Aorta (tissue), 5 donors: ENCODE measurements around the gene IL12A. TPM values are rescaled to one million over a fixed set of nuclear protein-coding genes. Genes with fewer than 3 reads are reported as not detected.

Experiments used
- ATAC-seq: fragments of 200-7000 bp; cut with Tn5 transposase; one replicate; pipeline ENCODE4 v1.9.1; 2022; ENCODE audit warnings: moderate library complexity; ENCODE audit not compliant: low FRiP score
- DNase-seq, 2 donors: peaks; one replicate each; pipeline ENCODE4 v3.0.0-alpha.2; 2020
- H3K27ac ChIP-seq, 2 donors: one replicate each; pipeline ENCODE4 v1.5.1; 2013; ENCODE audit warnings: low read length in 2 of 2, mild to moderate bottlenecking in 2 of 2, moderate library complexity in 2 of 2, control low read depth in 1 of 2, inconsistent platforms in 1 of 2, low read depth in 1 of 2
- H3K27me3 ChIP-seq, 2 donors: one replicate each; pipeline ENCODE4 v1.6.1; 2013; ENCODE audit warnings: control low read depth in 1 of 2, low read length in 1 of 2, mild to moderate bottlenecking in 1 of 2, moderate library complexity in 1 of 2; ENCODE audit not compliant: insufficient read depth in 2 of 2, control insufficient read depth in 1 of 2
- H3K36me3 ChIP-seq, 2 donors: one replicate each; pipeline ENCODE4 v1.6.1; 2013; ENCODE audit warnings: control low read depth in 1 of 2, low read length in 1 of 2, mild to moderate bottlenecking in 1 of 2; ENCODE audit not compliant: insufficient read depth in 2 of 2, control insufficient read depth in 1 of 2
- H3K4me1 ChIP-seq, 2 donors: one replicate each; pipeline ENCODE4 v1.6.1; 2013; ENCODE audit warnings: low read length in 2 of 2, control low read depth in 1 of 2, mild to moderate bottlenecking in 1 of 2, moderate library complexity in 1 of 2; ENCODE audit not compliant: insufficient read depth in 2 of 2, control insufficient read depth in 1 of 2
- H3K4me3 ChIP-seq, 2 donors: one replicate each; pipeline ENCODE4 v1.5.1; 2013; ENCODE audit warnings: low read length in 2 of 2, control low read depth in 1 of 2, mild to moderate bottlenecking in 1 of 2
- H3K9me3 ChIP-seq: one replicate; pipeline ENCODE4 v1.6.1; 2013; ENCODE audit warnings: mild to moderate bottlenecking, low read length; ENCODE audit not compliant: control insufficient read depth
- whole genome bisulfite sequencing, 2 donors: extraction: QIAGEN DNeasy Blood & Tissue Kit; methylation state at CpG; one replicate each; pipeline ENCODE4 v1.1.7; 2013; 5-methylcytosine and 5-hydroxymethylcytosine counted together
- intact Hi-C, 2 donors: fragments of 100-400 bp; cut with DNase I; formaldehyde crosslinking; loops; one replicate each; pipeline versions ENCODE4 v1.14.2 to v1.15.0; 2022
- polyA plus RNA-seq, 2 donors: library from polyadenylated mRNA; stranded (reverse); fragments of 200-250 nt; gene quantifications; one replicate each; pipeline ENCODE4 v1.2.3, GENCODE V29; 2013
- total RNA-seq, 2 donors: library from RNA; stranded (reverse); fragmentation: NEBNext Ultra II Directional; extraction: Animal tissue kit (Norgen Biotek cat#: 25700); gene quantifications; one replicate each; pipeline ENCODE4 v1.2.1, GENCODE V29; 2021
- donor health status: healthy with polysubstance abuse.
- donor health status: Bipolar disorder and iron deficiency.
- donor health status: DM: no; HTN: no; CAD: no.
- donor health status: DM: no; HTN: no; CAD: no.
- donor health status: DM: yes; HTN: yes; CAD: no.

Gene IL12A
- total and polyA plus RNA-seq, 4 donors, result 0.15 to 0.57 TPM; not detected in 2

GRCh38 chr3:160001850-160002623 is 13.4 kb downstream of the IL12A start:
- intact Hi-C loops, result loop anchor here in 1 of 2 donors (5.0 to 10.0 kb wide), 3 partner anchors 117 to 740 kb away; no protein-coding TSS in a partner anchor
- ATAC-seq (no peak), DNase-seq (no peak)
- Histone ChIP-seq H3K27me3 (no peaks in the 10 kb centered on the region), H3K36me3 (no peaks in the 10 kb centered on the region), H3K27ac (no peak overlapping the region), H3K4me3 (no peak overlapping the region), H3K9me3 (no peaks in the 10 kb centered on the region), H3K4me1 (peaks cover 0 to 2% of the 10 kb centered on the region in 2 donors)
- WGBS, 2 donors, result 89 to 93% methylated on average over 7 of the region's 7 CpGs

- H3K9me3 ChIP-seq, result no peaks in the 10 kb centered on the region
- H3K4me1 ChIP-seq, result peaks cover 0 to 2% of the 10 kb centered on the region in 2 donors
- H3K27me3 ChIP-seq, result no peaks in the 10 kb centered on the region
- DNase-seq, result peak in 1 of 2 donors; percentile 62
- peak; percentile 62 for ATAC-seq
- no peaks in the 10 kb centered on the region for H3K36me3 ChIP-seq
- no peak overlapping the region for H3K27ac ChIP-seq
- intact Hi-C loops, result loop anchor here in 1 of 2 donors (5.0 to 10.0 kb wide), 3 partner anchors 119 to 741 kb away; no protein-coding TSS in a partner anchor
- H3K4me3 ChIP-seq, result no peak overlapping the region
- 21 to 35% methylated on average over 2 of the region's 2 CpGs for WGBS, 2 donors
Measured at GRCh38 chr3:160003520-160004128, 15.0 kb downstream of the IL12A start.

DNA sequence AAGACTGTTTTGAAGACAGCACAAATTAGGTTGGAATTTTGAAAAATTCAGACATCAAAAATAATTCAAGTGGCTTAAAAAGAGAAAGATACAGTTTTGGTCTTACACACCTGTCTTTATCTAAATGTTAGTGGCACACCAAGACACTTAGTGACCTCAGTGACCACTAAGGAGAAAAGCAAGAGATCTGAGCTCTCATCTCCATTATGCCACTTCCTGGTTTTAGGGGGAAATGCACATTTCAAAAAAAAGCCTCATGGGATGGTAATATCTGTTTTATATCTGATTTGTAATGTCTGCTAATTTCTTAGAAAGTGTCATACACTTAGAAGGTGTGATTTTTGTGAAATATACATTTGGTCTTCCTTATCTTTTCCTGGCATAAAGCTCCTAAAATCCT is 16.4 kb downstream of the IL12A start:
- H3K27me3 ChIP-seq, result no peaks in the 10 kb centered on the region
- intact Hi-C loops, result loop anchor here (5.0 to 10.0 kb wide), 4 partner anchors 120 to 388 kb away; no protein-coding TSS in a partner anchor
- no peak overlapping the region for H3K4me3 ChIP-seq
- DNase-seq (no peak), ATAC-seq (no peak)
- peaks cover 0 to 2% of the 10 kb centered on the region in 2 donors for H3K4me1 ChIP-seq
- no peak overlapping the region for H3K27ac ChIP-seq
- no peaks in the 10 kb centered on the region for H3K36me3 ChIP-seq
- H3K9me3 ChIP-seq, result no peaks in the 10 kb centered on the region

DNA sequence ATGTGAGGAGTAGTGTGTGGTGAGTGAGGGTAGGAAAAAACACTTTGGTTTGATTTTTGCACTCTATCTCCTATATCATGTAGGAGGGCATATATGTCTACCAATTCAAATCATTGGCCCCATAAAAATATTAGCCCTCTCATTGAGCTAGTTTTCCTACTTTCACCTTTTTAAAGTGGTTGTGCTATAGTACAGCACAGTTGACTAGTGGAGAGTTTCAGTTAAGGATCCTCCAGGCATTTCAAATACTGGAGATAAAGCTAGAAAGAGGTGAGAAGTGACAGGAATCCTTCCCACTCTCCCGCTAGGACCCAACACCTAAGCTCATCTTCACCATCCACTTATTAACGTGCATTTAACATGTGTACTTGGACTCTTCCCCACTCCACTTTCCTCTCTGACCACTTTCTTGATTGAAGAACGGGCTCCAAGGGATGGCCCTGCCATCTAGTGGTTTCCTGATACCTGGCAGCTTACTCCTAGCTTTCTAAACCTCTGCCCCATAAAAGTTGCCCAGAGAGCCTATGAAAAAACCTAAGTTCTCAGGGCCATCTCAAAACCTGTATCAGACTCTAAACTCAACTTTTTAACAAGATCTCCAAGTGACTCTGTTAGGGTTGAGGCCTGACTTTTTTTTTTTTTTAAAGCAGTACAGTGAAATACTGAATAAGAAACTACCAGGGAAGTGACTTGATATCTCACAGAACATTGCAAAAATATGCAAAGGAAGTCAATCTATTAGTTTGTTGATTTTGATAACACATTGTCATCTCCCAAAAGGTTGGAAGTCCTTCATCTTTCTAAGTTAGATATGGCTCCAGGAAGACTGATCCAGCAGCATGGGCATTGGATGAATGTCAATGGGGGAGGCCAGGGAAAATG is 17.9 kb downstream of the IL12A start:
- Histone ChIP-seq H3K27ac (no peak overlapping the region), H3K4me1 (peaks cover 0 to 2% of the 10 kb centered on the region in 2 donors), H3K36me3 (no peaks in the 10 kb centered on the region), H3K27me3 (no peaks in the 10 kb centered on the region), H3K9me3 (no peaks in the 10 kb centered on the region), H3K4me3 (no peak overlapping the region)
- intact Hi-C loops, result loop anchor here (2.0 to 10.0 kb wide), 5 partner anchors 122 to 389 kb away; no protein-coding TSS in a partner anchor
- 13 to 14% methylated on average over 3 of the region's 3 CpGs for WGBS, 2 donors
- DNase-seq (no peak), ATAC-seq (peak; percentile 76)

- intact Hi-C loops, result loop anchor here (5.0 to 10.0 kb wide), 4 partner anchors 124 to 392 kb away; no protein-coding TSS in a partner anchor
- ATAC-seq, result no peak
- H3K4me3 ChIP-seq, result no peak overlapping the region
- no peak for DNase-seq
- no peak overlapping the region for H3K27ac ChIP-seq
- WGBS, 2 donors, result 69 to 70% methylated on average over 4 of the region's 4 CpGs
- H3K27me3 ChIP-seq, result no peaks in the 10 kb centered on the region
- H3K36me3 ChIP-seq, result no peaks in the 10 kb centered on the region
- peaks cover 0 to 2% of the 10 kb centered on the region in 2 donors for H3K4me1 ChIP-seq
- no peaks in the 10 kb centered on the region for H3K9me3 ChIP-seq
Measured at GRCh38 chr3:160008961-160009360, 20.3 kb downstream of the IL12A start.

- intact Hi-C loops, result loop anchor here (5.0 to 10.0 kb wide), 4 partner anchors 125 to 392 kb away; no protein-coding TSS in a partner anchor
- H3K27me3 ChIP-seq, result no peaks in the 10 kb centered on the region
- H3K9me3 ChIP-seq, result no peaks in the 10 kb centered on the region
- DNase-seq (no peak), ATAC-seq (no peak)
- no peaks in the 10 kb centered on the region for H3K36me3 ChIP-seq
- peaks cover 0 to 2% of the 10 kb centered on the region in 2 donors for H3K4me1 ChIP-seq
- H3K27ac ChIP-seq, result no peak overlapping the region
- no peak overlapping the region for H3K4me3 ChIP-seq
Measured at GRCh38 chr3:160009525-160009924, 20.9 kb downstream of the IL12A start.

- H3K27ac ChIP-seq, result no peak overlapping the region
- ATAC-seq (no peak), DNase-seq (no peak)
- no peaks in the 10 kb centered on the region for H3K9me3 ChIP-seq
- H3K4me1 ChIP-seq, result peaks cover 0 to 2% of the 10 kb centered on the region in 2 donors
- H3K4me3 ChIP-seq, result no peak overlapping the region
- intact Hi-C loops, result no loop called here
- H3K27me3 ChIP-seq, result no peaks in the 10 kb centered on the region
- WGBS, 2 donors, result 94 to 98% methylated on average over 4 of the region's 4 CpGs
- H3K36me3 ChIP-seq, result no peaks in the 10 kb centered on the region
Measured at GRCh38 chr3:160010578-160010977, 21.9 kb downstream of the IL12A start.

DNA sequence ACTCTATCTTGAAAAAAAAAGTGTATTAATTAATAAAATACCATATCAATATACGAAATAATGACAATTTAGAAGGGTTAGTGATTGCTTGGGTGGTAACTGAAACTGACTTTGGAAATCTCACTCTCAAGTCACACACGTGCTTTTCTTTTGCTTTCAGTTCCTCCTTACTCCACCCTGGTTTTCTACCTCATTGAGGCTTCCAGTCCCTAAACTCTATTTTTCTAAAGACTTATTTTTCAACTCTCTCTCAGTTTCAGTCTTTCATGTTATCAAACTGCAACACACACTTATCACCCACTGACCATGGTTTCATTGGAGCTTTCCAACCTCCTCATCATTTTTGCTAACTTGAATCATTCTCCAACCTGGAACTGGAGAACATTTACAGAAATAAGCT is 23.5 kb downstream of the IL12A start:
- ATAC-seq, result no peak
- Histone ChIP-seq H3K9me3 (no peaks in the 10 kb centered on the region), H3K36me3 (no peaks in the 10 kb centered on the region), H3K27me3 (no peaks in the 10 kb centered on the region), H3K27ac (no peak overlapping the region), H3K4me3 (no peak overlapping the region), H3K4me1 (no peaks in the 10 kb centered on the region)
- intact Hi-C loops, result no loop called here
- WGBS, 2 donors, result 80 to 82% methylated on average over 2 of the region's 2 CpGs
- no peak for DNase-seq
